Measurements from ENCODE around the gene GPR4. TPM values are rescaled to one million over a fixed set of nuclear protein-coding genes. Genes with fewer than 3 reads are reported as not detected.

The GPR4 gene
- total RNA-seq, 1 experiment from 2014 or later = not detected

GRCh38 chr19:45638930-45639729, 37.1 kb upstream of the GPR4 start, which contains the start of gene EML2:
Gene EML2 (minus strand): TSS chr19:45639397. CDS start chr19:45639376, 21 bp downstream.
- ChIA-PET CTCF (interaction anchor here (0.6 kb wide), 2 partner anchors 110 to 194 kb away, joined by 3 to 15 read pairs; no protein-coding TSS in a partner anchor), POLR2A (ENCODE audit: low non-redundant PET) (no interaction called here)
- intact Hi-C loops (cut with micrococcal nuclease; ENCODE audit: unreplicated experiment) = no loop called here
- Histone ChIP-seq H3K27ac (ENCODE audit: low read depth, low read length, poor library complexity, severe bottlenecking) (peak within 1 kb of the TSS; percentile 59), H3K4me3 (ENCODE audit: low read depth, low read length, poor library complexity, severe bottlenecking) (peak within 1 kb of the TSS; percentile 62), H3K36me3 (ENCODE audit: insufficient read depth, low read length, poor library complexity, severe bottlenecking) (no peaks in the 10 kb centered on the region), H3K9me3 (ENCODE audit: low read depth, low read length, poor library complexity, severe bottlenecking) (no peaks in the 10 kb centered on the region), H3K27me3 (replicated peaks; ENCODE audit: insufficient read depth, low read depth, low read length, poor library complexity) (no peaks in the 10 kb centered on the region), H3K4me1 (ENCODE audit: insufficient read depth, low read length, poor library complexity, severe bottlenecking) (peaks cover 20% of the 10 kb centered on the region)
- BruUV-seq (replicated peaks) = no TSS peak
- peak; percentile 57 for TF ChIP-seq CTCF (conservative IDR thresholded peaks at IDR 0.05; ENCODE audit: low read depth, low read length)
- TF ChIP-seq EZH2 (IDR thresholded peaks at IDR 0.05; ENCODE audit: borderline replicate concordance, low read depth, low read length, poor library complexity, severe bottlenecking) = no peak
- peak; percentile 71 for DNase-seq (ENCODE audit: low spot score)

GRCh38 chr19:45637890-45638667, 36.1 kb upstream of the GPR4 start:
- peak overlapping the region; percentile 62 for H3K4me3 ChIP-seq (ENCODE audit: low read depth, low read length, poor library complexity, severe bottlenecking)
- no peak for DNase-seq (ENCODE audit: low spot score)
- TF ChIP-seq CTCF (conservative IDR thresholded peaks at IDR 0.05; ENCODE audit: low read depth, low read length) (no peak), EZH2 (IDR thresholded peaks at IDR 0.05; ENCODE audit: borderline replicate concordance, low read depth, low read length, poor library complexity, severe bottlenecking) (no peak)
- ChIA-PET POLR2A (ENCODE audit: low non-redundant PET) (no interaction called here), CTCF (no interaction called here)
- BruUV-seq (replicated peaks) = TSS peak; percentile 44
- H3K36me3 ChIP-seq (ENCODE audit: insufficient read depth, low read length, poor library complexity, severe bottlenecking) = no peaks in the 10 kb centered on the region
- H3K9me3 ChIP-seq (ENCODE audit: low read depth, low read length, poor library complexity, severe bottlenecking) = no peaks in the 10 kb centered on the region
- peaks cover 16% of the 10 kb centered on the region for H3K4me1 ChIP-seq (ENCODE audit: insufficient read depth, low read length, poor library complexity, severe bottlenecking)
- H3K27me3 ChIP-seq (replicated peaks; ENCODE audit: insufficient read depth, low read depth, low read length, poor library complexity) = no peaks in the 10 kb centered on the region
- intact Hi-C loops (cut with micrococcal nuclease; ENCODE audit: unreplicated experiment) = no loop called here
- H3K27ac ChIP-seq (ENCODE audit: low read depth, low read length, poor library complexity, severe bottlenecking) = peak overlapping the region; percentile 59

- intact Hi-C loops (cut with micrococcal nuclease; ENCODE audit: unreplicated experiment) = no loop called here
- Histone ChIP-seq H3K36me3 (ENCODE audit: insufficient read depth, low read length, poor library complexity, severe bottlenecking) (no peaks in the 10 kb centered on the region), H3K4me3 (ENCODE audit: low read depth, low read length, poor library complexity, severe bottlenecking) (no peak overlapping the region), H3K9me3 (ENCODE audit: low read depth, low read length, poor library complexity, severe bottlenecking) (no peaks in the 10 kb centered on the region), H3K27ac (ENCODE audit: low read depth, low read length, poor library complexity, severe bottlenecking) (no peak overlapping the region), H3K27me3 (replicated peaks; ENCODE audit: insufficient read depth, low read depth, low read length, poor library complexity) (no peaks in the 10 kb centered on the region), H3K4me1 (ENCODE audit: insufficient read depth, low read length, poor library complexity, severe bottlenecking) (peaks cover 18% of the 10 kb centered on the region)
- ChIA-PET POLR2A (ENCODE audit: low non-redundant PET) (no interaction called here), CTCF (no interaction called here)
- TF ChIP-seq EZH2 (IDR thresholded peaks at IDR 0.05; ENCODE audit: borderline replicate concordance, low read depth, low read length, poor library complexity, severe bottlenecking) = no peak
- TF ChIP-seq CTCF (conservative IDR thresholded peaks at IDR 0.05; ENCODE audit: low read depth, low read length) = no peak
- no TSS peak for BruUV-seq (replicated peaks)
- no peak for DNase-seq (ENCODE audit: low spot score)
Observed at GRCh38 chr19:45636902-45637301, 34.9 kb upstream of the GPR4 start.

All from A673 (cell line).